Measurements from ENCODE around the gene RNFT2. TPM values are rescaled to one million over a fixed set of nuclear protein-coding genes. Genes with fewer than 3 reads are reported as not detected.

Gene RNFT2, protein sequence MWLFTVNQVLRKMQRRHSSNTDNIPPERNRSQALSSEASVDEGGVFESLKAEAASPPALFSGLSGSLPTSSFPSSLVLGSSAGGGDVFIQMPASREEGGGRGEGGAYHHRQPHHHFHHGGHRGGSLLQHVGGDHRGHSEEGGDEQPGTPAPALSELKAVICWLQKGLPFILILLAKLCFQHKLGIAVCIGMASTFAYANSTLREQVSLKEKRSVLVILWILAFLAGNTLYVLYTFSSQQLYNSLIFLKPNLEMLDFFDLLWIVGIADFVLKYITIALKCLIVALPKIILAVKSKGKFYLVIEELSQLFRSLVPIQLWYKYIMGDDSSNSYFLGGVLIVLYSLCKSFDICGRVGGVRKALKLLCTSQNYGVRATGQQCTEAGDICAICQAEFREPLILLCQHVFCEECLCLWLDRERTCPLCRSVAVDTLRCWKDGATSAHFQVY
- total RNA-seq (2021): 29.5 and 30.3 TPM in 2 replicates
- long read RNA-seq, partial matches to known transcripts: 3 of 9 reads
- long read RNA-seq, other reads (novel, unspliced or antisense): 6 of 9 reads

DNA sequence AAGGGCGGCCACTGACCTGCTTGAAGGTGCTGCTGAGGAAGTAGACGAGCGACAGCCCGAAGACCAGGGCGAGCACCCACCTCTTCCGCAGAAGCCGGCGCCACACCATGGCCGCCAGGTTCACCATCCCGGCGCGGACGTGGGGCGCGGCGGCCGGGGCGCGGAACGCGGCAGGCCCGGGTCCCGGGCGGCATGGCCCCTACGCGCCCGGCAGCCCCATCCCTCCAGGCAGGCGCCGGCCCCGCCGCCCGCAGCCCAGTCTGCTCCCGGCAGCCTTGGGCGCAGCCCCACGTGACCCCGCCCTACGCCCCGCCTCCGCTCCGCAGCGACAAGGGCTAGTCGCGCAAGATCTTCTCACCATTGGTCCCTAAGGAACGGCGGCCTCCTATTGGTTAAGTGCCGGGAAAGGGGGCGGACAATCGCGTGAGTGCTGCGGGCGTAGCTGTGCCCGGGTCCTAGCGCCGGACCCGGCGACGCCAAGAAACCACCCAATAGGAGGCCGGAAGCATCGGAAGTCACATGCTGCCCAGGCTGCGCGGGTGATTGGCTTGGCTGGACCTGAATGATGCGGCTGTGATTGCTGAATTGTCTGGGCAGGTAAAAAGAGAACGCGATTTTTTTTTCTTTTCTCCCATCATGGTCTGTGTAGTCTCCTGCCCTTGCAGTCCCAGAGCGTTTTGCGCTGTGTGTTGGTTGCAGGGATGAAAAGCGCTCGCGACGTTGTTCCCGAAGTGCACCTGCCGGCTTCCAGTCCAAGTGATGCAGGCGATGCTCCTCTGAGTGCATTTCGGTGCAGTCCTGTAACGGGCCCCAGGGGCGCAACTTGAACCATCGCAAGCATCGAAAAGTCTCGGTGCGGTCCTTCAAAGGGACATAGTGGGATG is at the start of gene RNFT2, which contains the start of gene SPRING1:
Gene RNFT2 (plus strand): TSS at position 542 of the 884 bp plus-strand sequence. CDS start 2,183 bp downstream, outside the sequence.
Gene SPRING1 (minus strand): TSS at position 296 of the 884 bp plus-strand sequence. CDS start 169 bp downstream, at position 127.
- Histone ChIP-seq H3K79me2 (ENCODE audit: insufficient read depth, low read length) (peaks cover 11% of the 10 kb centered on the region; the same call in 1 of the 2 replicates), H4K91ac (ENCODE audit: insufficient read length, low read depth, low read length) (no peak within 1 kb of the TSS), H3K4me2 (ENCODE audit: insufficient read depth, insufficient read length, low read length) (peak within 1 kb of the TSS; percentile 94), H3K23ac (ENCODE audit: insufficient read length, low read depth, low read length) (no peak within 1 kb of the TSS), H4K20me1 (ENCODE audit: control insufficient read depth, insufficient read depth, insufficient read length) (no peaks in the 10 kb centered on the region), H3K4ac (ENCODE audit: low read depth, low read length) (no peak within 1 kb of the TSS), H2BK15ac (ENCODE audit: low read depth, low read length) (no peak within 1 kb of the TSS), H3K56ac (ENCODE audit: insufficient read length, low read depth, low read length) (no peak within 1 kb of the TSS), H4K5ac (ENCODE audit: insufficient read length, low read depth, low read length) (no peak within 1 kb of the TSS), H3K27ac (ENCODE audit: insufficient read length, low read depth, low read length) (no peak within 1 kb of the TSS), H2AK5ac (ENCODE audit: insufficient read length, low read length) (no peak within 1 kb of the TSS), H3K18ac (ENCODE audit: insufficient read length, low read depth, low read length) (no peak within 1 kb of the TSS), H3K4me1 (ENCODE audit: insufficient read depth, low read length) (no peaks in the 10 kb centered on the region; the same call in 1 of the 2 replicates), H2BK12ac (ENCODE audit: insufficient read length, low read depth, low read length) (no peak within 1 kb of the TSS), H3K9ac (ENCODE audit: extremely low read depth, insufficient read length, low read length) (peak within 1 kb of the TSS; percentile 73), H2AFZ (ENCODE audit: low read length) (peak within 1 kb of the TSS; percentile 56), H3K14ac (ENCODE audit: insufficient read depth, low read length) (no peak within 1 kb of the TSS; the same call in 1 of the 2 replicates), H4K8ac (replicated peaks; ENCODE audit: insufficient read length, low read depth, low read length) (no peak within 1 kb of the TSS), H2BK120ac (ENCODE audit: low read depth, low read length, poor library complexity, severe bottlenecking) (no peak within 1 kb of the TSS), H3K23me2 (ENCODE audit: insufficient read length, low read depth, low read length, poor library complexity, severe bottlenecking) (peaks cover 16% of the 10 kb centered on the region), H3K9me3 (ENCODE audit: control insufficient read depth, low read depth, low read length) (no peaks in the 10 kb centered on the region), H3T11ph (ENCODE audit: low read length) (no peak within 1 kb of the TSS), H2BK20ac (ENCODE audit: low read depth, low read length, poor library complexity, severe bottlenecking) (no peak within 1 kb of the TSS), H2BK5ac (ENCODE audit: insufficient read length, low read length) (no peak within 1 kb of the TSS), H3K27me3 (ENCODE audit: insufficient read depth, low read length) (no peaks in the 10 kb centered on the region), H3K79me1 (ENCODE audit: insufficient read depth, low read depth, low read length, poor library complexity, severe bottlenecking) (no peaks in the 10 kb centered on the region)
- Mint-ChIP-seq H3K4me1 (peaks cover 17 to 20% of the 10 kb centered on the region in 2 experiments), H3K9me3 (no peaks in the 10 kb centered on the region; a peak in 1 of 5 replicates), H3K36me3 (ENCODE audit: insufficient read depth in 1 of 3, low read depth in 3 of 3) (peaks cover 8 to 39% (median 34%) of the 10 kb centered on the region in 3 experiments; a peak in 6 of 7 replicates), H3K27ac (peak within 1 kb of the TSS; percentile 91 to 99 (median 94)), H3K4me3 (peak within 1 kb of the TSS; percentile 93 to 96), H3K27me3 (ENCODE audit: low read depth) (no peaks in the 10 kb centered on the region; the same call in 1 of the 2 replicates)
- TF ChIP-seq, protein P1, sequence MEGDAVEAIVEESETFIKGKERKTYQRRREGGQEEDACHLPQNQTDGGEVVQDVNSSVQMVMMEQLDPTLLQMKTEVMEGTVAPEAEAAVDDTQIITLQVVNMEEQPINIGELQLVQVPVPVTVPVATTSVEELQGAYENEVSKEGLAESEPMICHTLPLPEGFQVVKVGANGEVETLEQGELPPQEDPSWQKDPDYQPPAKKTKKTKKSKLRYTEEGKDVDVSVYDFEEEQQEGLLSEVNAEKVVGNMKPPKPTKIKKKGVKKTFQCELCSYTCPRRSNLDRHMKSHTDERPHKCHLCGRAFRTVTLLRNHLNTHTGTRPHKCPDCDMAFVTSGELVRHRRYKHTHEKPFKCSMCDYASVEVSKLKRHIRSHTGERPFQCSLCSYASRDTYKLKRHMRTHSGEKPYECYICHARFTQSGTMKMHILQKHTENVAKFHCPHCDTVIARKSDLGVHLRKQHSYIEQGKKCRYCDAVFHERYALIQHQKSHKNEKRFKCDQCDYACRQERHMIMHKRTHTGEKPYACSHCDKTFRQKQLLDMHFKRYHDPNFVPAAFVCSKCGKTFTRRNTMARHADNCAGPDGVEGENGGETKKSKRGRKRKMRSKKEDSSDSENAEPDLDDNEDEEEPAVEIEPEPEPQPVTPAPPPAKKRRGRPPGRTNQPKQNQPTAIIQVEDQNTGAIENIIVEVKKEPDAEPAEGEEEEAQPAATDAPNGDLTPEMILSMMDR (conservative IDR thresholded peaks at IDR 0.05): peak; percentile 46; the same call in 1 of the 3 replicates
- WGBS (ENCODE audit: extremely low coverage, insufficient read length, low lambda C conversion rate): no CpG with 5 or more reads among the region's 80 CpGs
- DNase-seq: peak; percentile 100

All from H9 (cell line).